NK-92 (cell line): ENCODE measurements around the gene MYOF.
"Not testable (repeated sequence)": the region's sequence is repeated elsewhere in the genome, so short reads cannot be mapped to it uniquely, and the experiment has no call there.

Source experiments
- DNase-seq: peaks from one replicate; lab custom pipeline; 2025; ENCODE audit not compliant: unreplicated experiment; lab: John Stamatoyannopoulos, UW

Gene MYOF

DNA sequence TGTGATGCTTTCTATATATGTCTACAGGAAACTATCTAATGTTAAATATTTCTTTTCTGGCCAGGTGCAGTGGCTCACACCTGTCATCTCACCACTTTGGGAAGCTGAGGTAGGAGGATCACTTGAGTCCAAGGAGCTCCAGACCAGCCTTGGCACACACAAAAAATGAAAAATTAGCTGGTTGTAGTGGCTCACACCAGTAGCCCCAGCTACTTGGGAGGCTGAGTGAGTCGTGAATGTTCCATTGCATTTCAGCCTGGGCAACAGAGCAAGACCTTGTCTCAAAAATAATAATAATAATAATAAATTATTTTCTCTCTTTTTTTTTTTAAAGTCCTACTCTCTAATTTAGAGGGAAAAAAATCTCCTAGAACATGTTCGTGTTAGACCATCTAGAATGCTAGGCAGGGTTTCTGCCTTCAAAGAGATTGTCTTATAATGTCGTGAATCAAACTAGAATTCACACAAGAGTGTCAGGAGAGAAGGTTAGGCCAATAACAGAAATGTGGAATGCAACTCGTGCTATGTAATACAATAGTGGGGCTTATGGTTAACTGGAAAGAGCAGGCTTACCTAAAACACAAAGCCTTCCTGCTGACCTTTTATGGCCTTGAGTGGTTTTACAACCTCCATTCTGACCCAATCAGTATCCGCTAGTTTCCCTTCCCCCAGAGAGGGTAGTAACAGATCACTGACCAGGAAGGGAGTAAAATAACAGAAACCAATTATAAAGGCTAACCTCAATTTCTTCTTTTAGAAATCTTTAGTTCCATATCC, 46.3 kb downstream of the MYOF start:
- no peak for DNase-seq

DNA sequence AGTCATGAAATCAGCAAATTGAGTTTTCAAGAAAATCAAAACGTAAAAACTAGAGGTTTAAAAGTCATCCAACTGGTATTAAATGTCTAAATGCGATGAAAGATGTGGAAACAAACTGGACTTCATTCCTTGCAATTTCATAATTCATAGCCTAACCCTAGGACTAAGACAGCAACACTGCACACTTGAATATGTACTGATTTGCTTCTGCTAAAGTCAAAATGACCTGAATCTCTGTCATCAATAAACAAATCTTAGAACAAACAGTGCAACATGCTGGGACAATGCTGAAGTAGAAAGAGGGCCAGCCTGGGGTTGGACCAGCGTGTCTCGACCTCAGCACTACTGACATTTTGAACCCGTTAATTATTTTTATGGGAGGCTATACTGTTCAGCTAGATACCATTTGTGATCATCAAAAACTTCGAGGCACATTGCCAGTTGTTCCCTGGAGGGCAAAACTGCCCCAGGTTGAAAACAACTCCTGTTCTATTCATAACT, 47.1 kb downstream of the MYOF start:
- no peak for DNase-seq

DNA sequence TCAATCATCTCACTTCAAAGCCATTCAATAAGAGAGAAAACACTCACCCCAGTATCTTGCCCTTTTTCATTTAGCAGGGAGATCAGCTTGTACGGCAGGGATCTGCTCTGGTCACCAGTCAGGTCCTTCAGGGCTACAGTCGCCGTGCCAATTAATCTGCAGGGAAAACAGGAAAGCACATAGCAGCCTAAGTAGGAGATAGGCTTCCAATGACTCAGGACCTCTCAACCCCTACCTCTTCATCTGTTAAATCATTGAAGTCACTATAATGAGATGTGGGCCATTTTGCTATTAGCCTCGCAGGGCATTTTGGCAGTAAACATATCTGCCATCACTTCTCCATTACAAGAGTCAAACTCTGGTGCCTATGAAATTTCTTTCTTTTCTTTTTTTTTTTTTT, 50.8 kb downstream of the MYOF start:
- DNase-seq, result no peak

DNA sequence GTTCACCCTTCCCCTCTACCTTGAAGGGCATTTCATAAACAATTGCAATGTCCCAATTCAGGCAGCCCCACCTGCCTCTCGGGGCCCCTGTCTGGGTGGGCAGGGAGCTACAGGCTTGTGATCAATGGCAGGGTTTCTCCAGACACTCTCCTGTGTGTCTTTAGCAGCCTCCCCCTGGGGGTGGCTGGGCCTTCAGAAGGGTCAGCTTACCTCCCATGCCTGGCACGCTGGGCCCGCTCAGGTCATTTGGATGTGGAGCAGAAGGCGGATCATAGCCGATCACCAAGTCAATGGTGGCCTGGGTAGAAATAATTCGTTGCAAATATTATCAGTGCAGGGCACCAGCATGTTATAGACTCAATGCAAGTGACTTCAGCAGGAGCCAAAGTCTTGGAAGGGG, 56.3 kb downstream of the MYOF start:
- no peak for DNase-seq

DNA sequence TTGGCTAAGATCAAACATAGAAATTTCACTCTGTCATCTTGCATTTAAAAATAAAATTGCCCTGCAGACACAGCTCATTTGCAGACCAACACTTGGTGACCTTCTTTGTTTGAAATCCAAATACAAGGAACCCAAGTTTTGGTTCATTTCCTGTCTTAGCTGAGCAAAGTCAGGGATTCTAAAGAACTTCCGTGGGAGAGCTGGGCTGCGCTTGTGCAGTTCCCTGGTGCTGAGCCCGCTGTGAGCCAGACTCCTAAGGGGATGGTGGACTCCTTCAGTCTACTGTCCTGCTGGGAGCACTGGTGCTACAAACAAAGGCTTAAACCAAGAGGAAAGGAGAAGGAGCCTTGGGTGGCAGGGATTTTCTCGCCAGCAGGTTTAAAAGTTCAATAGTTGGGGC, 60.0 kb downstream of the MYOF start:
- no peak for DNase-seq

DNA sequence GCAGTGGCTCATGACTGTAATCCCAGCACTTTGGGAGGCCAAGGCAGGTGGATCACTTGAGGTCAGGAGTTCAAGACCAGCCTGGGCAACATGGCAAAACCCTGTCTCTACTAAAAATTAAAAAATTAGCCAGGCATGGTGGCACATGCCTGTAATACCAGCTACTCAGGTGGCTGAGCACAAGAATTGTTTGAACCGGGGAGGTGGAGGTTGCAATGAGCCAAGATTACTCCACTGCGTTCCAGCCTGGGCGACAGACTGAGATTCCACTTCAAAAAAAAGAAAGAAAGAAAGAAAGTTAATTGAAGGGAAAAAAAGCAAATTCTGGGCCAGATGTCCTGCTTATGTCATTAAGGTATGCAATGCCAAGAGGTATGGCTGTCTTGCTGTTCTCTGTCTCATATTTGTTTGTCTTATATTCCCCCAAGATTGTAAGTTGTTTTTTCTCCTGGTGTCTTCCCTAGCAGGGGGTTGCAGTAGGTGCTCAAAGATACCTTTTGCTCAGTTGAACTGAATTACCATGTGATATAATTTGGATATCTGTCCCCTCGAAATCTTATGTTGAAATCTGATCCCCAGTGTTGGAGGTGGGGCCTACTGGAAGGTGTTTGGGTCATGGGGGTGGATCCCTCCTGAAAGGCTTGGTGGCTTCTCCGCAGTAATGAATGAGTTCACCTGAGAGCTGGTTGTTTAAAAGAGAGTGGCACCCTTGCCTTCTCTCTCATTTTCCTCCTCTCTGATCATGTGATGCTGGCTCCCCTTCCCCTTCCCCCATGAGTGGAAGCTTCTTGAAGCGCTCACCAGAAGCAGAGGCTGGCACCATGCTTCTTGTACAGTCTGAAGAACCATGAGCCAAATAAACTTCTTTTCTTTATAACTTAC, 60.9 kb downstream of the MYOF start:
- no peak for DNase-seq

DNA sequence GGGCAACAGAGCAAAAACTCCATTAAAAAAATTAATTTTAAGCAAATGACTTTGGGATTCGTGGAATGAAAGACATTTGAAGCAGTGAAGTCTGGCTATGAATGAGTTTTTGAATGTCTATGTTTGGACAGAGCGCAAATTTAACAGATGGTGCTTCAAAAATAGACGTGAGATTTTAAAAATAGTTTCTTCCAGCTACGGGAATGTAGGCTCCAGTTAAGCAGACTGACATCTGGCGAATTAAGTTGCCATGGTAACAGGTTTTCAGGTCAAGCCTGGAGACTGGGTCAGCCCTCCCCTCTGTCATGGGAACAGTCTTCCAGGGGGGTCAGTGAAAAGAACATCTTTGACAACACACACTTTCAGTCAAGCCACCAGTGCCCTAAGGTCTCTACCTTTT, 62.0 kb downstream of the MYOF start:
- DNase-seq, result no peak

DNA sequence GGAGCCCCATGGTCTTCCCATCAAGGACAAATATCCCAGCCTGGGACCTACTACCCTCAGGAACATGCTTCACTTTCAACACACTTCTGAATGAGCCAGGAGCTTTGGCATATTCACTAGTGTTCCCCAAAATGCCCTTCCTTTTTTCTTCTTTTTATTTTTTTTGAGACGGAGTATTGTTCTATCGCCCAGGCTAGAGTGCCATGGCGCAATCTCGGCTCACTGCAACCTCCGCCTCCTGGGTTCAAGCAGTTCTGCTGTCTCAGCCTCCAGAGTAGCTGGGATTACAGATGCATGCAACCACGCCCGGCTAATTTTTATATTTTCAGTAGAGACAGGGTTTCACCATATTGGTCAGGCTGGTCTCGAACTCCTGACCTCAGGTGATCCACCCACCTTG, 63.1 kb downstream of the MYOF start:
- DNase-seq, result not testable (repeated sequence)

DNA sequence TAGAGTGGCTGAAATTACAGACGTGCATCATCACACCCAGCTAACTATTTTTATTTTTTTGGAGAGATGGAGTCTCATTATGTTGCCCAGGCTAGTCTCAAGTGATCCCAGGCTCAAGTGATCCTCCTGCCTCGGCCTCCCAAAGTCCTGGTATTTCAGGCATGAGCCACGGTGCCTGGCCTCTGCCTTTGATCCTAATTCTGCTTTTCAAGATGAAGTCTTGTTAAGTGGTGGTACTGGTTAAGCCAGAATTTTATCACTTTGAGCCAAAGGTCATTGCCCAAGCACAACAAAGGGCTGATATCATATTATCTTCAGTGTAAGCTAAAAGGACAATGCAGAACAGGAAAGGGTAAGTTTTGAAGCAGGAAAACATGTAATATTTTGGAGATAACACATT, 64.2 kb downstream of the MYOF start:
- no peak for DNase-seq

DNA sequence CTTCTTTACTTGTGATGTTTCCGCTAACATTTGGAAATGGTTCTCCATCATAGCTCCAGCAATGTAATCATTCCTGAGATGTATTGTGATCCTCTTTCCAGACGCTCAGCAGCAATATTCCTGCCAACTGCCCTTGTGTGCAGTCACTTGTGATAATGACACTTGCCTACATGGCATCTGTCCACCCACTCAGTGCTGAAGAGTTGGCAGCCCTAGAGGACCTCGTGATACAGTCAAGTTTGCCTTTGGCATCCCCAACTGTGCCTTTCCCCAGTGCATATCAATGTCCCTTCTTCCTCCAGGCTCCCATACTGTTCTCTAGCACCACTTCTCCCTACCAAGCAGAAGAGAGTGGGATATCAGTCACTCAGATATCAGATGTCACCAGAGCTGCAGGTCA, 64.9 kb downstream of the MYOF start:
- no peak for DNase-seq

DNA sequence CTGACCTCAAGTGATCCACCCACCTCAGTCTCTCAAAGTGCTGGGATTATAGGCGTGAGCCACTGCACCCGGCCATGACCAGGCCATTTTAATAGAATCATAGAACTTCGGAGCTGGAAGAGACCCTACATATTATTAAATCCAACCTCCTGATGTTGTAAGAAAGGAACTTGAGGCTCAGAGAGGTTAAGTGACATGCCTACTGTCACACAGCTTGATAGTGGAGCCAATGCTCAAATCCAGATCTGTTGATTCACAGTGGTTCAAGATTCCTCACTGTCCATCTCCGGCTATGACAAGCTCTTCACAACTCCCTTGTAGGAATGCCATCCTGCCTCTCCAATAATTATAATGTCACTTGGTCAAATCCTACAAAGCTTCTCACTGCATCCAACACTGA, 65.3 kb downstream of the MYOF start:
- DNase-seq, result no peak

DNA sequence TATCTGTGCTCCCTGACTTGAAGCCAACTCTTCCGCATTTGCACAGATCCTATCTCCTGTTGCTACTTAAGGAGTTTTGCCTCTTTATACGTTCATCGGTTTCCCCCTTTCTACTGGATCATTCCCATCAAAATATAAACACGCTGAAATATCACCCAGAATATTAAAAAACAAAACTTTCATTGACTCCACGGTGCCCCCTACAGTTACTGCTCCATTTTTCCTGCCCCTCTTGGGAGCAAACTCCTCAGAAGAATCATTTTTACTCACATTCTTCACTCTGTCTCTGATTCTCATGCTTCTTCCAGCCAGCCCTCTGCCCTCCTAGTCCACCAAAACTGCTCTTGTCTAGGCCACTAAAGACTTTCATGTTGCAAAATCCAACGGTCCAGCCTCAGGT, 66.4 kb downstream of the MYOF start:
- no peak for DNase-seq

DNA sequence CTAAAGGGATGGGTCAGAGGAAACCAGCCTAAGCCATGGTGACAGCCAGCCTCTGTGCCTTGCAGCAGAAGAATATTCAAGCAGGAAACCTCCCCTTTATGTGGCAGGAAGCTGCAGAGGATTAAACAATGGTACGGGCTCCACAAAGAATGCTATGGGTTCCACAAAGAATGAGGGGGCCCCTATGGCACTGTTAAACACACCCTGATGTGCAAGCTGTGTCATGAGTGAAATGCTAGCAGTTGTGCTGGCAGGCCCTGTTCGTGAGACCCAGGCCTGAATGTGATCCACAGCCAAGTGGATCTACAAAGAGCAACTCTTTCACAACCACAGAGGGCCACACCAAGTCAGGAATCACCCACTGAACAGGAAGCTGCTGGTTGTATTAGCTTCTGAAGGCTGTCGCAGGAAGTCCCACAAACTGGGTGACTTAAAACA, 68.9 kb downstream of the MYOF start:
- no peak for DNase-seq

DNA sequence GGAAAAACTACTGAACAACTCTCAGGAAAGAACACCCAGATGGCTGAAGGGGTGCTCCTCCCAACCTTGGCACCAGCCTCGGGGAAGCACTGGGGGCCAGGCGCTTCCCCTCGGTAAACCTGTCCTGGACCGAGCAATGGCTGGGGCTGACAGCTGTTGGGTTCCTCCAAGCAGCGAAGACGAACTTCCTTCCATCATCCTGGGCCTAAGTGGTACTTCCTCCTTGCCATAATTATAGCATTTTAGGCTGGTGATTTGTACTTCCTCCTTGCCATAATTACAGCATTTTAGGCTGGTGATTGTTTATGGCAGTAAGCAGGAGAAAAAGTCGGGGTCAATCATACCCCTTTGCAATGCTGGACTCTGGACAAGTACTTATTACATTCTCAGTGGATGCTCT, 69.3 kb downstream of the MYOF start:
- no peak for DNase-seq

DNA sequence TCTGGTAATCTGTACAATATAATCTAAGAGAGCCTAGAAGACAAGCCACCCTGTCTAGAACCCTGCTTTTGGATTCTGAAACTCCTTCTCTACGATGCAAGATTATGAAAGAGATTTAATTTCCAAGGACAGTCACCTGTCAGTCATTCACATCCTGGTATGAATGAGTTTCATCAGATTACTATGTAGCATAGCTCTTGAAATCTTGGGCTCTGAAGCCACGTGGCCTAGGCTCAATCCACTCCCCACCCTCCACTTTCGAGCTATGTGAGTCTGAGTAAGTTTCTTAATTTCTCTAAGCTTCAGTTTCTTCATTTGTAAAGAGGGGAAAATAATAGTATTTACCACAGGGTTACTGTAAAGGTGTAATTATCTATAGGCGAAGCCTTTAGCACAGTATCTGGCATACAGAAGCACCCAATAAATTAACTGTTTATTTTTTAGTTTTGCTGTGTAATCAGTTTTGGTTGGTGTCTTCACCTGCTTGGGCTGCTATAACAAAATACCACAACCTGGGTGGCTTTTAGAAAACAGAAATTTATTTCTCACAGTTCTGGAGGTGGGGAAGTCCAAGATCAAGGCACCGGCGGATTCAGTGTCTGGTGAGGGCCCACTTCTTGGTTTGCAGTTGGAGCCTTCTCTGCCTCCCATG, 71.3 kb downstream of the MYOF start:
- DNase-seq, result no peak

DNA sequence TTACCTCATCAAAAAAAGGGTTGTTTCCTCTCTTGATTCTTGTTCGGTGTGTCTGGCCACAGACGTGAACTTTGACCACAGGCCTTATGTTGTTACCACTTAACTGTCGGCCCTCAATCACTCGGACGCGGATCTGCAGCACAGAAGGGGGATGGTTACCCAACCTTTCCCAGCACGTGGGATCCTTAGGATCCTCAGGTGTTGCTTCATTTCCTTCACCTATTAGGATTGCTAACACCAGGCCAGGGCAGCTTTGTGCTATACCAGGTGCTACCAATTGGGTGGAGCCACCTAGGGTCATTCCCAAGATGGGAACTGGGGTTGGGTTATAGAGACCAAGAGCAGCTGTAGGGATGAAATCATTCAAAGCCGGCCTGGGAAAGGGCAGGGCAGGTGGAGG, 73.4 kb downstream of the MYOF start:
- no peak for DNase-seq

DNA sequence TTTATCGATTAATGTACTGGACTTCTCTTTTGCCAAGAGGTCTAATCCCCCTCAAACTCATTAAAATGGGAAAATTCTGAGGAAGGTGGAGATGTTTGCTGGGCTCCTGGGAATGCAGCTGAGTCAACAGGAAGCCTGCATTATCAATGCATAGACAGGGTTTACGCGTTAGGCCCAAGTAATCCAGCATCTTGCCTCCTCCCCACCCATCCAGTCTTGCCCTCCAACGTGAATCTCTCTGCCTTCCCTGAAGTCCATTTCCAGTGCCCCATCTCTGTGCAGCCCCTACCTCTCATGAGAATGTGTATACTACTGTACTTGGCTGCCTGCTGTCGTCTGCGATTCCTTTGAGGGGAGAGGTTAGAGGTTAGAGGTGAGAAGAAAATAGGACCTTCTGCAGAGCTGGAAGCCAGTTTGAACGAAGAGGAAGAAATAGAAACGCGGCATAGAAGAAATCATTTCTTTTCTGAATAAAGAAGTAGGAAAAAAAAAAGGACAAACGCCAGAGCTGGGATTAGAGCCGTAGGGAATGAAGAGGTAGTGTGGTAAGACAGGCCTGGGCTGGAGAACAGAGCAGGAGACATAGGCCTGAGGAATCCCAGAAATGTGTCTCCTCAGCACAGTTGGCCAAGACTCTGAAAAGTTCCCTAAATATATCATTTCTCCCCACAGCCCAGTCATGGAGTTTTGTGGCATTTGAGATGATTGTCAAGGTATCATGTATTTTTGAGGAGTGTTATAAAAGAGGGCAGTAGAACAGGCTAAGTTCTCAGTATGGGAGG, 75.6 kb downstream of the MYOF start:
- no peak for DNase-seq

DNA sequence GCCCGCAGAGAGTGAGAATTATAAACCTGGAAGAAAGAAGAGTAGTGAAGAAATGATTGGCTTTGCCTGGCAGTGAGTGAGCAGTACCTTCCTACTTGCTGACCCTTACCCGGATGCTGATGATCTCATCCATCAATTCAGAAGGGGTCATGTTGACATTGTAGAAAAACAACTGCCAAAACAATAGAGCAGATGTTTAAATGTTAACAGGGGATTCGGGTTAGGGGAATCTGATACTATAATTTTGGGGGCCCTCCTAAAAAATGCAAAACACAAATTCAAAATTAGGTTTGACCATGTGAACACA, 78.1 kb downstream of the MYOF start:
- DNase-seq, result no peak

DNA sequence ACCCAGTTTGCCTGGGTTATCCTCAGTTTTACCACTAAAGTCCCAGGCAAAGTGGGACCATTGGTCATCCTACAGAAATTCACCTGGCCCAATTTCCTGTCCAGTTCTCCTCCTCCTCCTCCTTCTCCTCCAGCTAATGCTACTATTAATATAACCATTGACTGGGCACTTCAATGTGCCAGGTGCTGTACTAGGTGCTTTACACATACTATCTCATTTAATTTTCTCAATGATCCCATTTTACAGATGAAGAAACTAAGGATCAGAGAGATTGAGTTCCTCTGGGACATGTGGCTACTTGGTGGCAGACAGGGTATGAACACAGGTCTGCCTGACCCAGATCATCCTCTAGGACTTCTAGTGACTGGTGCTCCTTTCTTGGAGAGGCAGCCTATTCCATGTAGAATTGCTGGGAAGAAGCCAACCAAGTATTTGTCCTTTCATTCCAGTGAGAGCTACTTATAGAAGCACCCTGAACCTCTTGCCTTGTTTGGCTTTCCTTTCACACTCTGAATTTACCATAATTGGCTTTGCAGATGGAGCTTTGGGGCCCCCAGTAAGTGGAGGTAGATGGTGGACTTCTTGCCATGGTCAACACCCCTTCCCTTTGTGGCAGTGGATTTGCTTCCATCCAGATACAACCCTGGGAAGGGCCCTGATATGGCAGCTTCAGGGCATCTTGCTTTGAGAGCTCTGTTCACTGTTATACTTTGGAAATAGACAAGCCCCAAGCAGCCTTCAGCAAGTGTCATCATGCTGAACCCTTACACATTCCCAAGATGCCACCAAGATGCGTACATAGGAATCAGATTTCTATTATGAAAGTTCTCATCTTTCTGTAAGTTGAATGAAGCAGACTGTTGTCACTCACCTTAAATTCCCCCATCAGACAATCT, 78.7 kb downstream of the MYOF start:
- no peak for DNase-seq

DNA sequence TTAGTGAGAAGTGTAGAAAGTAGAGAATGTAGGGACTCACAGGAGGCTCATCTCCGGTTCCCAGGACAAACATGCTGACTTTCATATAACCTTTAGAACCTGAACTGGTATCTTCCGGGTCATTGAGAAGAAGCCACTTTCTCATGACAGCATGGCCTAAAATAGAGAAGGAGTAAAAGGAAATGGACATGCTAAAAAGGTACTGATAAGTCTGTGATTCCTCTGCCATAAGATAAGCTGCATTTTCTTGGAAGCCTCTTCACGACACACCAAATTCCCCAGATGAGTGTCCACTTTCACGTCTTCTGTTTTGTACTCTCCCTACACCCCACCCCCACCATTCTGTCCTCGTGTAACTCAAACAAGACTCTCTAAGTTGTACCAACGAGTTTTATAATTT, 79.9 kb downstream of the MYOF start:
- DNase-seq, result no peak
